ENCODE results near the gene GNG8. TPM values are rescaled to one million over a fixed set of nuclear protein-coding genes. Genes with fewer than 3 reads are reported as not detected.

GNG8 gene
- polyA plus RNA-seq, 1 of the 3 experiments (the other 2 are of a cell fraction): not detected

DNA sequence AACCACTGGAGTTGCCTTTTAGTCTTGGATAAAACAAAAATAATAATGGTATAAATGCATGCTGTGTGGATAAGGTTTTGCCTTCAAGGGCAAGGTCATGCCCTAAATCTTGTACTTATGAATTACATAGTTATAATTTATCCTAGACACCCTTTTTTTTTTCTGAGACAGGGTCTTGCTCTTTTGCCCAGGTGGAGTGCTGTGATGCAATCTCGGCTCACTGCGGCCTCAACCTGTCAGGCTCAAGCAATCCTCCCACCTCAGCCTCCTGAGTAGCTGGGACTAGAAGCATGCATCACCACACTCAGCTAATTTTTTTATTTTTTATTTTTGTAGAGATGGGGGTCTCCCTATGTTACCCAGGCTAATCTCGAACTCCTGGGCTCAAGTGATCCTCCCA lies 32.7 kb upstream of the GNG8 start:
- Histone ChIP-seq H3K4me2 (no peak overlapping the region), H3K79me2 (ENCODE audit: insufficient read depth) (no peaks in the 10 kb centered on the region), H3K27me3 (ENCODE audit: insufficient read depth) (no peaks in the 10 kb centered on the region), H3K9ac (no peak overlapping the region), H3K9me2 (no peaks in the 10 kb centered on the region), H3K4me1 (ENCODE audit: control insufficient read depth in 1 of 2, insufficient read depth in 2 of 2, low read depth in 1 of 2, low read length in 1 of 2) (peaks cover 3 to 7% of the 10 kb centered on the region in 2 experiments; a peak in 2 of 4 replicates), H3K9me3 (no peaks in the 10 kb centered on the region), H3K4me3 (ENCODE audit: low read depth in 2 of 2, low read length in 1 of 2) (no peak overlapping the region), H3K27ac (ENCODE audit: low read depth in 2 of 2, low read length in 1 of 2) (no peak overlapping the region), H3F3A (replicated peaks; ENCODE audit: insufficient read depth) (peaks cover 20% of the 10 kb centered on the region), H3K36me3 (replicated peaks in 1 of 2; ENCODE audit: control insufficient read depth in 1 of 2, insufficient read depth in 2 of 2, low read length in 1 of 2) (no peaks in the 10 kb centered on the region), H4K20me1 (ENCODE audit: insufficient read depth) (no peaks in the 10 kb centered on the region), H2AFZ (ENCODE audit: low read depth) (no peak overlapping the region)
- ChIA-PET CTCF (interaction anchor here (0.8 kb wide), 1 partner anchor 55 kb away, joined by 3 read pairs; no protein-coding TSS in a partner anchor), POLR2A (no interaction called here)
- TF ChIP-seq, protein P1, sequence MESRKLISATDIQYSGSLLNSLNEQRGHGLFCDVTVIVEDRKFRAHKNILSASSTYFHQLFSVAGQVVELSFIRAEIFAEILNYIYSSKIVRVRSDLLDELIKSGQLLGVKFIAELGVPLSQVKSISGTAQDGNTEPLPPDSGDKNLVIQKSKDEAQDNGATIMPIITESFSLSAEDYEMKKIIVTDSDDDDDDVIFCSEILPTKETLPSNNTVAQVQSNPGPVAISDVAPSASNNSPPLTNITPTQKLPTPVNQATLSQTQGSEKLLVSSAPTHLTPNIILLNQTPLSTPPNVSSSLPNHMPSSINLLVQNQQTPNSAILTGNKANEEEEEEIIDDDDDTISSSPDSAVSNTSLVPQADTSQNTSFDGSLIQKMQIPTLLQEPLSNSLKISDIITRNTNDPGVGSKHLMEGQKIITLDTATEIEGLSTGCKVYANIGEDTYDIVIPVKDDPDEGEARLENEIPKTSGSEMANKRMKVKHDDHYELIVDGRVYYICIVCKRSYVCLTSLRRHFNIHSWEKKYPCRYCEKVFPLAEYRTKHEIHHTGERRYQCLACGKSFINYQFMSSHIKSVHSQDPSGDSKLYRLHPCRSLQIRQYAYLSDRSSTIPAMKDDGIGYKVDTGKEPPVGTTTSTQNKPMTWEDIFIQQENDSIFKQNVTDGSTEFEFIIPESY (IDR thresholded peaks at IDR 0.05; ENCODE audit: borderline replicate concordance, low read depth): no peak
- TF ChIP-seq RAD21 (IDR thresholded peaks at IDR 0.05; ENCODE audit: low read length) (no peak), MXI1 (IDR thresholded peaks at IDR 0.05; ENCODE audit: low read depth, low read length) (no peak), REST (IDR thresholded peaks at IDR 0.05; ENCODE audit: low read depth, low read length) (no peak), FOSL2 (IDR thresholded peaks at IDR 0.05; ENCODE audit: borderline replicate concordance, low read depth) (no peak)
- TF ChIP-seq, protein P2, sequence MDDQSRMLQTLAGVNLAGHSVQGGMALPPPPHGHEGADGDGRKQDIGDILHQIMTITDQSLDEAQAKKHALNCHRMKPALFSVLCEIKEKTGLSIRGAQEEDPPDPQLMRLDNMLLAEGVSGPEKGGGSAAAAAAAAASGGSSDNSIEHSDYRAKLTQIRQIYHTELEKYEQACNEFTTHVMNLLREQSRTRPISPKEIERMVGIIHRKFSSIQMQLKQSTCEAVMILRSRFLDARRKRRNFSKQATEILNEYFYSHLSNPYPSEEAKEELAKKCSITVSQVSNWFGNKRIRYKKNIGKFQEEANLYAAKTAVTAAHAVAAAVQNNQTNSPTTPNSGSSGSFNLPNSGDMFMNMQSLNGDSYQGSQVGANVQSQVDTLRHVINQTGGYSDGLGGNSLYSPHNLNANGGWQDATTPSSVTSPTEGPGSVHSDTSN (IDR thresholded peaks at IDR 0.05): no peak
- no peak for DNase-seq
- WGBS (ENCODE audit: low lambda C conversion rate): 80% methylated on average over 3 of the region's 3 CpGs

GRCh38 chr19:46665072-46665471 lies 29.1 kb upstream of the GNG8 start:
- CTCF ChIA-PET: interaction anchor here (1.2 to 9.5 kb wide), 3 partner anchors 39 to 64 kb away, joined by 3 to 471 read pairs (median 32); partner anchors contain the start of gene CALM3
- H3K79me2 ChIP-seq (ENCODE audit: insufficient read depth): no peaks in the 10 kb centered on the region
- H3K4me3 ChIP-seq (ENCODE audit: low read depth in 2 of 2, low read length in 1 of 2): no peak overlapping the region
- POLR2A ChIA-PET: no interaction called here
- no peak overlapping the region for H3K4me2 ChIP-seq
- WGBS (ENCODE audit: low lambda C conversion rate): 76% methylated on average over 8 of the region's 8 CpGs
- no peaks in the 10 kb centered on the region for H3K9me2 ChIP-seq
- TF ChIP-seq EP300 (IDR thresholded peaks at IDR 0.05; ENCODE audit: borderline replicate concordance in 1 of 2, low read depth in 1 of 2, low read length in 1 of 2): peak in 1 of 2 experiments; percentile 60; a peak in 1 of 4 replicates
- TF ChIP-seq FOXJ3 (CRISPR knock-in tag; IDR thresholded peaks at IDR 0.05): no peak
- no peak for TF ChIP-seq NFIC (IDR thresholded peaks at IDR 0.05; ENCODE audit: borderline replicate concordance)
- peak; percentile 41; the same call in 1 of the 2 replicates for TF ChIP-seq MXI1 (IDR thresholded peaks at IDR 0.05; ENCODE audit: low read depth, low read length)
- peak; percentile 69 for TF ChIP-seq GATA2 (CRISPR knock-in tag; IDR thresholded peaks at IDR 0.05)
- H3K36me3 ChIP-seq (replicated peaks in 1 of 2; ENCODE audit: control insufficient read depth in 1 of 2, insufficient read depth in 2 of 2, low read length in 1 of 2): no peaks in the 10 kb centered on the region
- no peaks in the 10 kb centered on the region for H3K27me3 ChIP-seq (ENCODE audit: insufficient read depth)
- H3K9me3 ChIP-seq: no peaks in the 10 kb centered on the region
- no peak for DNase-seq
- H3K27ac ChIP-seq (ENCODE audit: low read depth in 2 of 2, low read length in 1 of 2): peak overlapping the region in 1 of 2 experiments; percentile 54; a peak in 2 of 4 replicates
- no peaks in the 10 kb centered on the region for H4K20me1 ChIP-seq (ENCODE audit: insufficient read depth)
- peaks cover 17% of the 10 kb centered on the region for H3F3A ChIP-seq (replicated peaks; ENCODE audit: insufficient read depth)
- H3K4me1 ChIP-seq (ENCODE audit: control insufficient read depth in 1 of 2, insufficient read depth in 2 of 2, low read depth in 1 of 2, low read length in 1 of 2): peaks cover 0 to 9% of the 10 kb centered on the region in 2 experiments; a peak in 1 of 4 replicates
- no peak overlapping the region for H3K9ac ChIP-seq
- H2AFZ ChIP-seq (ENCODE audit: low read depth): no peak overlapping the region
